ENCODE results near the gene QPCT.
A peak's percentile ranks its signal among the peaks of the same experiment; 100 is the strongest.
"Not testable (repeated sequence)": the region's sequence is repeated elsewhere in the genome, so short reads cannot be mapped to it uniquely, and the experiment has no call there.

QPCT gene

GRCh38 chr2:37378411-37378810, 34.0 kb downstream of the QPCT start:
- Histone ChIP-seq H3K27me3 (replicated peaks; ENCODE audit: control insufficient read depth, insufficient read depth, low read length) (no peaks in the 10 kb centered on the region), H3K9me3 (ENCODE audit: control insufficient read depth, low read length) (no peaks in the 10 kb centered on the region), H3K9ac (ENCODE audit: low read length) (no peak overlapping the region), H3K4me3 (ENCODE audit: low read length) (no peak overlapping the region), H3K36me3 (ENCODE audit: control insufficient read depth, insufficient read depth, low read length, severe bottlenecking) (no peaks in the 10 kb centered on the region), H3K4me1 (ENCODE audit: control insufficient read depth, insufficient read depth, low read length) (peaks cover 29% of the 10 kb centered on the region)
- DNase-seq (ENCODE audit: low read depth): peak; percentile 58

- Histone ChIP-seq H3K4me1 (ENCODE audit: control insufficient read depth, insufficient read depth, low read length) (peaks cover 29% of the 10 kb centered on the region), H3K36me3 (ENCODE audit: control insufficient read depth, insufficient read depth, low read length, severe bottlenecking) (no peaks in the 10 kb centered on the region), H3K27me3 (replicated peaks; ENCODE audit: control insufficient read depth, insufficient read depth, low read length) (no peaks in the 10 kb centered on the region), H3K9me3 (ENCODE audit: control insufficient read depth, low read length) (no peaks in the 10 kb centered on the region), H3K4me3 (ENCODE audit: low read length) (no peak overlapping the region), H3K9ac (ENCODE audit: low read length) (no peak overlapping the region)
- DNase-seq (ENCODE audit: low read depth): no peak
These were observed 35.5 kb downstream of the QPCT start for GRCh38 chr2:37379881-37380296.

- not testable (repeated sequence) for DNase-seq (ENCODE audit: low read depth); H3K4me3 ChIP-seq (ENCODE audit: low read length); H3K36me3 ChIP-seq (ENCODE audit: control insufficient read depth, insufficient read depth, low read length, severe bottlenecking); H3K27me3 ChIP-seq (replicated peaks; ENCODE audit: control insufficient read depth, insufficient read depth, low read length); H3K9ac ChIP-seq (ENCODE audit: low read length); H3K9me3 ChIP-seq (ENCODE audit: control insufficient read depth, low read length)
- H3K4me1 ChIP-seq (ENCODE audit: control insufficient read depth, insufficient read depth, low read length): peaks cover 28% of the 10 kb centered on the region
These were observed 36.4 kb downstream of the QPCT start for GRCh38 chr2:37380787-37381186.

GRCh38 chr2:37384261-37384660, 39.8 kb downstream of the QPCT start:
- not testable (repeated sequence) for H3K27me3 ChIP-seq (replicated peaks; ENCODE audit: control insufficient read depth, insufficient read depth, low read length); H3K4me3 ChIP-seq (ENCODE audit: low read length); DNase-seq (ENCODE audit: low read depth); H3K9ac ChIP-seq (ENCODE audit: low read length); H3K9me3 ChIP-seq (ENCODE audit: control insufficient read depth, low read length); H3K36me3 ChIP-seq (ENCODE audit: control insufficient read depth, insufficient read depth, low read length, severe bottlenecking)
- H3K4me1 ChIP-seq (ENCODE audit: control insufficient read depth, insufficient read depth, low read length): peaks cover 11% of the 10 kb centered on the region

GRCh38 chr2:37387148-37387835, 42.9 kb downstream of the QPCT start:
- H3K9me3 ChIP-seq (ENCODE audit: control insufficient read depth, low read length): no peaks in the 10 kb centered on the region
- H3K27me3 ChIP-seq (replicated peaks; ENCODE audit: control insufficient read depth, insufficient read depth, low read length): no peaks in the 10 kb centered on the region
- H3K36me3 ChIP-seq (ENCODE audit: control insufficient read depth, insufficient read depth, low read length, severe bottlenecking): no peaks in the 10 kb centered on the region
- no peak overlapping the region for H3K9ac ChIP-seq (ENCODE audit: low read length)
- peaks cover 20% of the 10 kb centered on the region for H3K4me1 ChIP-seq (ENCODE audit: control insufficient read depth, insufficient read depth, low read length)
- DNase-seq (ENCODE audit: low read depth): peak; percentile 59
- H3K4me3 ChIP-seq (ENCODE audit: low read length): peak overlapping the region; percentile 6

GRCh38 chr2:37388074-37388473, 43.6 kb downstream of the QPCT start:
- Histone ChIP-seq H3K9me3 (ENCODE audit: control insufficient read depth, low read length) (no peaks in the 10 kb centered on the region), H3K4me1 (ENCODE audit: control insufficient read depth, insufficient read depth, low read length) (peaks cover 20% of the 10 kb centered on the region), H3K4me3 (ENCODE audit: low read length) (no peak overlapping the region), H3K36me3 (ENCODE audit: control insufficient read depth, insufficient read depth, low read length, severe bottlenecking) (no peaks in the 10 kb centered on the region), H3K9ac (ENCODE audit: low read length) (no peak overlapping the region), H3K27me3 (replicated peaks; ENCODE audit: control insufficient read depth, insufficient read depth, low read length) (no peaks in the 10 kb centered on the region)
- DNase-seq (ENCODE audit: low read depth): peak; percentile 43

- Histone ChIP-seq H3K27me3 (replicated peaks; ENCODE audit: control insufficient read depth, insufficient read depth, low read length) (no peaks in the 10 kb centered on the region), H3K9ac (ENCODE audit: low read length) (no peak overlapping the region), H3K9me3 (ENCODE audit: control insufficient read depth, low read length) (no peaks in the 10 kb centered on the region), H3K36me3 (ENCODE audit: control insufficient read depth, insufficient read depth, low read length, severe bottlenecking) (no peaks in the 10 kb centered on the region), H3K4me1 (ENCODE audit: control insufficient read depth, insufficient read depth, low read length) (peaks cover 20% of the 10 kb centered on the region), H3K4me3 (ENCODE audit: low read length) (no peak overlapping the region)
- DNase-seq (ENCODE audit: low read depth): no peak
These were observed 45.0 kb downstream of the QPCT start for GRCh38 chr2:37389395-37389794.

- no peak overlapping the region for H3K9ac ChIP-seq (ENCODE audit: low read length)
- peaks cover 20% of the 10 kb centered on the region for H3K4me1 ChIP-seq (ENCODE audit: control insufficient read depth, insufficient read depth, low read length)
- no peaks in the 10 kb centered on the region for H3K36me3 ChIP-seq (ENCODE audit: control insufficient read depth, insufficient read depth, low read length, severe bottlenecking)
- H3K27me3 ChIP-seq (replicated peaks; ENCODE audit: control insufficient read depth, insufficient read depth, low read length): no peaks in the 10 kb centered on the region
- H3K4me3 ChIP-seq (ENCODE audit: low read length): no peak overlapping the region
- peak; percentile 60 for DNase-seq (ENCODE audit: low read depth)
- no peaks in the 10 kb centered on the region for H3K9me3 ChIP-seq (ENCODE audit: control insufficient read depth, low read length)
These were observed 45.7 kb downstream of the QPCT start for GRCh38 chr2:37389989-37390765.

- no peaks in the 10 kb centered on the region for H3K27me3 ChIP-seq (replicated peaks; ENCODE audit: control insufficient read depth, insufficient read depth, low read length)
These were observed 46.3 kb downstream of the QPCT start for GRCh38 chr2:37390777-37391176.

GRCh38 chr2:37391711-37392110, 47.3 kb downstream of the QPCT start:
- no peak for DNase-seq (ENCODE audit: low read depth)
- H3K36me3 ChIP-seq (ENCODE audit: control insufficient read depth, insufficient read depth, low read length, severe bottlenecking): no peaks in the 10 kb centered on the region
- no peaks in the 10 kb centered on the region for H3K27me3 ChIP-seq (replicated peaks; ENCODE audit: control insufficient read depth, insufficient read depth, low read length)

More at GRCh38 chr2:37390777-37391176, 46.3 kb downstream of the QPCT start:
- Histone ChIP-seq H3K4me3 (ENCODE audit: low read length) (no peak overlapping the region), H3K9ac (ENCODE audit: low read length) (no peak overlapping the region), H3K36me3 (ENCODE audit: control insufficient read depth, insufficient read depth, low read length, severe bottlenecking) (no peaks in the 10 kb centered on the region), H3K9me3 (ENCODE audit: control insufficient read depth, low read length) (no peaks in the 10 kb centered on the region), H3K4me1 (ENCODE audit: control insufficient read depth, insufficient read depth, low read length) (peaks cover 20% of the 10 kb centered on the region)
- DNase-seq (ENCODE audit: low read depth): no peak

GRCh38 chr2:37392428-37392827, 48.0 kb downstream of the QPCT start:
- no peak overlapping the region for H3K9ac ChIP-seq (ENCODE audit: low read length)
- H3K27me3 ChIP-seq (replicated peaks; ENCODE audit: control insufficient read depth, insufficient read depth, low read length): no peaks in the 10 kb centered on the region
- DNase-seq (ENCODE audit: low read depth): no peak
- H3K4me3 ChIP-seq (ENCODE audit: low read length): no peak overlapping the region
- no peaks in the 10 kb centered on the region for H3K36me3 ChIP-seq (ENCODE audit: control insufficient read depth, insufficient read depth, low read length, severe bottlenecking)
- no peaks in the 10 kb centered on the region for H3K9me3 ChIP-seq (ENCODE audit: control insufficient read depth, low read length)
- H3K4me1 ChIP-seq (ENCODE audit: control insufficient read depth, insufficient read depth, low read length): peaks cover 18% of the 10 kb centered on the region

More at GRCh38 chr2:37391711-37392110, 47.3 kb downstream of the QPCT start:
- no peaks in the 10 kb centered on the region for H3K9me3 ChIP-seq (ENCODE audit: control insufficient read depth, low read length)
- no peak overlapping the region for H3K4me3 ChIP-seq (ENCODE audit: low read length)
- H3K9ac ChIP-seq (ENCODE audit: low read length): no peak overlapping the region
- H3K4me1 ChIP-seq (ENCODE audit: control insufficient read depth, insufficient read depth, low read length): peaks cover 23% of the 10 kb centered on the region

Data from adipocyte (in vitro differentiated cells).